Ectodermal cell (in vitro differentiated cells): Measurements from ENCODE around the gene MEIS1.

Experiments
- H3K27ac ChIP-seq: 2 replicates; pipeline ENCODE4 v1.7.0; 2013; ENCODE audit warnings: mild to moderate bottlenecking, low read depth, low read length; ENCODE audit not compliant: insufficient read depth, poor library complexity, severe bottlenecking
- H3K27me3 ChIP-seq: 2 replicates; pipeline ENCODE4 v1.7.0; 2013; ENCODE audit warnings: mild to moderate bottlenecking, low read length; ENCODE audit not compliant: insufficient read depth, control insufficient read depth, poor library complexity, severe bottlenecking
- H3K36me3 ChIP-seq: one replicate; pipeline ENCODE4 v1.7.0; 2013; ENCODE audit warnings: low read length; ENCODE audit not compliant: control insufficient read depth, insufficient read depth
- H3K4me1 ChIP-seq: one replicate; pipeline ENCODE4 v1.7.0; 2013; ENCODE audit warnings: low read length; ENCODE audit not compliant: control insufficient read depth, insufficient read depth
- H3K4me3 ChIP-seq: 2 replicates; pipeline ENCODE4 v1.7.0; 2013; ENCODE audit warnings: low read depth, low read length, control low read depth; ENCODE audit not compliant: insufficient read depth
- H3K9me3 ChIP-seq: 2 replicates; pipeline ENCODE4 v1.7.0; 2013; ENCODE audit warnings: mild to moderate bottlenecking, low read length, moderate library complexity; ENCODE audit not compliant: control insufficient read depth
- WGBS, 2 experiments: methylation state at CpG; one replicate each; pipeline ENCODE4 v1.1.7; 2013; ENCODE audit warnings: missing lambda C conversion rate in 2 of 2; 5-methylcytosine and 5-hydroxymethylcytosine counted together

MEIS1 gene

GRCh38 chr2:66438498-66438833, 3.5 kb downstream of the MEIS1 start:
- 12% methylated on average over 6 to 7 of the region's 8 CpGs for WGBS, 2 experiments
- peaks cover 41% of the 10 kb centered on the region for H3K4me1 ChIP-seq
- no peaks in the 10 kb centered on the region for H3K9me3 ChIP-seq
- H3K36me3 ChIP-seq, result no peaks in the 10 kb centered on the region
- H3K27ac ChIP-seq, result no peak overlapping the region
- peaks cover 79% of the 10 kb centered on the region for H3K27me3 ChIP-seq
- peak overlapping the region; percentile 37 for H3K4me3 ChIP-seq

DNA sequence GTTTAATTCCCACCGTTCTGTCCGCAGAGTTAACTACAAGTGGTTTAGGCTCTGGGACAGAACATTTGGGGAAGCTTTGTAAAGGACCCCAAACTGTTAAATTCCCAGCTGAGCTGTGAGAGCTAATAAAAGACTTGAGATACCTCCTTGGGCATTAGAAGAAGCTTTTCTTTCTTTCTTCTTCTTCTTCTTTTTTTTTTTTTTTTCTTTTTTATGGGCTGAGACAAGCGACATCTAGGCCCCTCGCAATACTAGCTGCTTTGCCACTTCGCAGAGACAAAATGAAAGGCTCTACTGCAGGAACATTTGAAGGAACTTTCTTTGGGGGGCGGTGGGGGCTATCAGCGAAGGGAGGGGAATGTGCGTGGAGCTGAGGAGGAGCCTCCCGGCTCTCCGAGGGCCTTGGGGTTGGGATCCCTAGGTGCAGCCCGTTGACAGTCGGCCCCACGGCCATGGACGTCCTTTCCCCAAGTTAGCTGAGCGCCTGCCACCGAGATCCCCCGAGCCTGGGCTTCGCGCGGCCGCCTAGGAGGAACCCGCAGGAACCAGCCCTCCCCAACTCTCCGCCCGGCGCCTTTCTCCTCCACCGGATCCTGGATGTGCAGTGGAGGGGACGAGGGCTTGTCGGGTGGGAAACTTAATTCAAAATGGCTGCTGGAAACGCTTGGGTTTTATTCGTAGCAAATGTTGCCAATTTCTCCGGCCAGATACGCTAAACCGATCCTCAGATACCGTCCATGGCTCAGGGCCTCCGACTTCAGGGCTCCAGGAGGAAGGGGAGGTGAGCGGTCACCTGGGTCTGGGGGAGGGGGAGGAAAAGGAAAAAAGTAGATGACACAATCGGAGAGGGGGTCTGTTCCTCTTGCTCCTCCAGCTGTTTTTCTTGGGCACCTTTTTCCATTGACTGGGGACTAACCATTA, 4.2 kb downstream of the MEIS1 start:
- Histone ChIP-seq H3K27ac (no peak overlapping the region), H3K27me3 (peaks cover 86% of the 10 kb centered on the region), H3K9me3 (no peaks in the 10 kb centered on the region), H3K36me3 (no peaks in the 10 kb centered on the region), H3K4me3 (peak overlapping the region; percentile 19), H3K4me1 (peaks cover 47% of the 10 kb centered on the region)
- WGBS, 2 experiments, result 1% methylated on average over 37 of the region's 37 CpGs

GRCh38 chr2:66439812-66440542, 5.1 kb downstream of the MEIS1 start:
- WGBS, 2 experiments, result 1% methylated on average over 34 to 36 of the region's 36 CpGs
- no peak overlapping the region for H3K27ac ChIP-seq
- H3K36me3 ChIP-seq, result no peaks in the 10 kb centered on the region
- H3K4me1 ChIP-seq, result peaks cover 50% of the 10 kb centered on the region
- peak overlapping the region; percentile 19 for H3K4me3 ChIP-seq
- no peaks in the 10 kb centered on the region for H3K9me3 ChIP-seq
- H3K27me3 ChIP-seq, result peaks cover 94% of the 10 kb centered on the region

GRCh38 chr2:66440708-66441497, 6.0 kb downstream of the MEIS1 start:
- Histone ChIP-seq H3K36me3 (no peaks in the 10 kb centered on the region), H3K4me1 (peaks cover 55% of the 10 kb centered on the region), H3K27ac (no peak overlapping the region), H3K4me3 (peak overlapping the region; percentile 19), H3K27me3 (peaks cover 100% of the 10 kb centered on the region), H3K9me3 (no peaks in the 10 kb centered on the region)
- 1% methylated on average over 20 of the region's 20 CpGs for WGBS, 2 experiments

GRCh38 chr2:66441581-66442320, 6.8 kb downstream of the MEIS1 start:
- Histone ChIP-seq H3K27me3 (peaks cover 100% of the 10 kb centered on the region), H3K4me3 (no peak overlapping the region), H3K36me3 (no peaks in the 10 kb centered on the region), H3K9me3 (no peaks in the 10 kb centered on the region), H3K27ac (no peak overlapping the region), H3K4me1 (peaks cover 58% of the 10 kb centered on the region)
- WGBS, 2 experiments, result 8% methylated on average over 5 to 6 of the region's 6 CpGs

- 20 to 24% methylated on average over 9 of the region's 10 CpGs for WGBS, 2 experiments
- peaks cover 54% of the 10 kb centered on the region for H3K4me1 ChIP-seq
- H3K27ac ChIP-seq, result no peak overlapping the region
- no peak overlapping the region for H3K4me3 ChIP-seq
- H3K9me3 ChIP-seq, result no peaks in the 10 kb centered on the region
- H3K36me3 ChIP-seq, result no peaks in the 10 kb centered on the region
- peaks cover 99% of the 10 kb centered on the region for H3K27me3 ChIP-seq
Measured at GRCh38 chr2:66442516-66443185, 7.7 kb downstream of the MEIS1 start.

GRCh38 chr2:66443186-66443978, 8.5 kb downstream of the MEIS1 start:
- 20 to 22% methylated on average over 11 to 16 of the region's 17 CpGs for WGBS, 2 experiments
- no peak overlapping the region for H3K4me3 ChIP-seq
- H3K36me3 ChIP-seq, result no peaks in the 10 kb centered on the region
- peaks cover 48% of the 10 kb centered on the region for H3K4me1 ChIP-seq
- H3K9me3 ChIP-seq, result no peaks in the 10 kb centered on the region
- peaks cover 92% of the 10 kb centered on the region for H3K27me3 ChIP-seq
- H3K27ac ChIP-seq, result no peak overlapping the region

- peak overlapping the region; percentile 14 for H3K4me3 ChIP-seq
- no peak overlapping the region for H3K27ac ChIP-seq
- H3K4me1 ChIP-seq, result peaks cover 40% of the 10 kb centered on the region
- 5 to 6% methylated on average over 33 of the region's 33 CpGs for WGBS, 2 experiments
- H3K36me3 ChIP-seq, result no peaks in the 10 kb centered on the region
- no peaks in the 10 kb centered on the region for H3K9me3 ChIP-seq
- H3K27me3 ChIP-seq, result peaks cover 84% of the 10 kb centered on the region
Measured at GRCh38 chr2:66443979-66444861, 9.3 kb downstream of the MEIS1 start.
